Ishikawa (cell line): Measurements from ENCODE around the gene RSPH3.
A peak's percentile ranks its signal among the peaks of the same experiment; 100 is the strongest.

Experiments used
- MAX ChIP-seq: IDR thresholded peaks from 2 replicates; pipeline ENCODE4 v1.6.1; 2012
- RAD21 ChIP-seq: IDR thresholded peaks from 2 replicates; pipeline ENCODE4 v1.6.1; 2012; ENCODE audit warnings: low read depth
- YY1 ChIP-seq: IDR thresholded peaks from 2 replicates; pipeline ENCODE4 v1.6.1; 2012; ENCODE audit warnings: low read depth

GRCh38 chr6:159008656-159009288 lies 8.8 kb upstream of the RSPH3 start:
- peak; percentile 64 for TF ChIP-seq RAD21
- TF ChIP-seq YY1: no peak
- TF ChIP-seq MAX: no peak
